Kidney epithelial cell (primary cell): ENCODE results near the gene IFIH1. TPM values are rescaled to one million over a fixed set of nuclear protein-coding genes. Genes with fewer than 3 reads are reported as not detected.
A peak's percentile ranks its signal among the peaks of the same experiment; 100 is the strongest.

Experiments
- DNase-seq: peaks from one replicate; pipeline ENCODE4 v3.0.0-alpha.2; 2010; ENCODE audit warnings: low read depth
- H3K27me3 ChIP-seq: 2 replicates; pipeline ENCODE4 v1.6.0; 2011; ENCODE audit warnings: low read length; ENCODE audit not compliant: control insufficient read depth, insufficient read depth
- H3K36me3 ChIP-seq: 2 replicates; pipeline ENCODE4 v1.5.1; 2011; ENCODE audit warnings: low read length; ENCODE audit not compliant: control insufficient read depth, insufficient read depth
- H3K4me3 ChIP-seq: 2 replicates; pipeline ENCODE4 v1.5.1; 2011; ENCODE audit warnings: low read depth, mild to moderate bottlenecking, control low read depth, low read length
- CTCF ChIP-seq: IDR thresholded peaks from 2 replicates; pipeline ENCODE4 v1.5.1; 2011; ENCODE audit warnings: mild to moderate bottlenecking, moderate library complexity, low read length, control low read depth, inconsistent platforms; ENCODE audit not compliant: insufficient read depth, poor library complexity, severe bottlenecking
- total RNA-seq: library from RNA; depleted of rRNA; stranded (reverse); fragments of >200 nt; gene quantifications from 2 replicates; pipeline ENCODE4 v1.2.3, GENCODE V29; 2015

IFIH1 gene
- total RNA-seq, 1 donor from 2014 or later, result 25.8 TPM

- Histone ChIP-seq H3K4me3 (peak overlapping the region; percentile 70), H3K27me3 (no peaks in the 10 kb centered on the region), H3K36me3 (no peaks in the 10 kb centered on the region)
- TF ChIP-seq CTCF, result no peak
- no peak for DNase-seq
These were observed 590 bp downstream of the IFIH1 start for GRCh38 chr2:162317861-162318327.

- Histone ChIP-seq H3K4me3 (no peak overlapping the region), H3K27me3 (no peaks in the 10 kb centered on the region), H3K36me3 (no peaks in the 10 kb centered on the region)
- no peak for DNase-seq
- no peak for TF ChIP-seq CTCF
These were observed 1.3 kb downstream of the IFIH1 start for GRCh38 chr2:162317058-162317742.

- no peaks in the 10 kb centered on the region for H3K36me3 ChIP-seq
- DNase-seq, result no peak
- TF ChIP-seq CTCF, result no peak
- no peaks in the 10 kb centered on the region for H3K27me3 ChIP-seq
- no peak overlapping the region for H3K4me3 ChIP-seq
These were observed 1.9 kb downstream of the IFIH1 start for GRCh38 chr2:162316590-162316989.

GRCh38 chr2:162315938-162316337 is 2.5 kb downstream of the IFIH1 start:
- TF ChIP-seq CTCF, result no peak
- DNase-seq, result no peak
- Histone ChIP-seq H3K36me3 (no peaks in the 10 kb centered on the region), H3K4me3 (no peak overlapping the region), H3K27me3 (no peaks in the 10 kb centered on the region)

- no peak for TF ChIP-seq CTCF
- H3K27me3 ChIP-seq, result no peaks in the 10 kb centered on the region
- H3K36me3 ChIP-seq, result no peaks in the 10 kb centered on the region
- H3K4me3 ChIP-seq, result no peak overlapping the region
- no peak for DNase-seq
These were observed 5.6 kb downstream of the IFIH1 start for GRCh38 chr2:162312853-162313252.
